Lower leg skin (tissue), 4 donors: ENCODE results near the gene SCRN1. TPM values are rescaled to one million over a fixed set of nuclear protein-coding genes. Genes with fewer than 3 reads are reported as not detected.

Experiments used
- DNase-seq, 2 donors: peaks; one replicate each; pipeline ENCODE4 v3.0.0-alpha.2; 2019; ENCODE audit warnings: low spot score in 2 of 2
- H3K4me3 ChIP-seq: fragments of 200-600 bp; sonication (generic); 2 replicates; pipeline ENCODE4 v1.5.1; 2017; ENCODE audit warnings: mild to moderate bottlenecking, low read depth; ENCODE audit not compliant: poor library complexity, severe bottlenecking
- POLR2A ChIP-seq, 2 donors: fragments of 450-650 bp; IDR thresholded peaks; one replicate each; pipeline ENCODE4 v1.6.1; 2016 to 2017; ENCODE audit warnings: antibody characterized with exemption in 2 of 2, mild to moderate bottlenecking in 1 of 2, moderate library complexity in 1 of 2
- WGBS, 2 donors: methylation state at CpG; one replicate each; pipeline ENCODE4 v1.1.5; 2018; 5-methylcytosine and 5-hydroxymethylcytosine counted together
- intact Hi-C: fragments of 100-400 bp; cut with DNase I; formaldehyde crosslinking; loops from one replicate; pipeline ENCODE4 v1.15.0; 2023; ENCODE audit warnings: low total_unique reads
- total RNA-seq, 4 donors: library from RNA; depleted of rRNA; stranded (reverse); fragments of >200 nt; gene quantifications; one replicate each; pipeline ENCODE4 v1.1.0, GENCODE V29; 2016
- TF ChIP-seq, protein P1 (sequence below), 3 donors: fragments of 450-650 bp; IDR thresholded peaks; one replicate each; pipeline ENCODE4 v1.5.1; 2016; ENCODE audit warnings: antibody characterized with exemption in 3 of 3, mild to moderate bottlenecking in 3 of 3, moderate library complexity in 2 of 3

Gene SCRN1
- total RNA-seq, 4 donors from 2014 or later, result 8.5 to 17.9 (median 11.5) TPM

DNA sequence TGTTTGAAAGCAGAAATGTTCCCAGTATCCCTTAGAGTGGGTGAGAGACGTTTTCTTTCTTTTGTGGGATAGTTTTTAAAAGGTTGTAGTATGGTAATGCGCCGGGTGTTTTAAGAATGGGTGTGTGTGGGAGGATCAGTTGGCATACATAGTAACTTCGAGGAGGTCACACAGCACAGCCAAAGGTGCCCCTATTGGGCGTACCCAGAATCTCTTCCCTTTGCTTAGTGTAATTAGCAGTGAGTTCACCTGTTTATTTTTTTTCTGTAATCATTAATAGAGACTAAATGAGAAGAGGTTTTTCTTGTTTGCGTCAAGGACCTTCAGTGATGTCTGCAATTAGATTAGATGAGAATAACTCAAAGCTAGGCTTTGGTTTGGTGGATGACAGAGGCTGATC, 40.1 kb upstream of the SCRN1 start:
- no peak for DNase-seq
- H3K4me3 ChIP-seq, result no peak overlapping the region
- intact Hi-C loops, result no loop called here
- TF ChIP-seq POLR2A (IDR thresholded peaks at IDR 0.05), result no peak
- TF ChIP-seq, protein P1, sequence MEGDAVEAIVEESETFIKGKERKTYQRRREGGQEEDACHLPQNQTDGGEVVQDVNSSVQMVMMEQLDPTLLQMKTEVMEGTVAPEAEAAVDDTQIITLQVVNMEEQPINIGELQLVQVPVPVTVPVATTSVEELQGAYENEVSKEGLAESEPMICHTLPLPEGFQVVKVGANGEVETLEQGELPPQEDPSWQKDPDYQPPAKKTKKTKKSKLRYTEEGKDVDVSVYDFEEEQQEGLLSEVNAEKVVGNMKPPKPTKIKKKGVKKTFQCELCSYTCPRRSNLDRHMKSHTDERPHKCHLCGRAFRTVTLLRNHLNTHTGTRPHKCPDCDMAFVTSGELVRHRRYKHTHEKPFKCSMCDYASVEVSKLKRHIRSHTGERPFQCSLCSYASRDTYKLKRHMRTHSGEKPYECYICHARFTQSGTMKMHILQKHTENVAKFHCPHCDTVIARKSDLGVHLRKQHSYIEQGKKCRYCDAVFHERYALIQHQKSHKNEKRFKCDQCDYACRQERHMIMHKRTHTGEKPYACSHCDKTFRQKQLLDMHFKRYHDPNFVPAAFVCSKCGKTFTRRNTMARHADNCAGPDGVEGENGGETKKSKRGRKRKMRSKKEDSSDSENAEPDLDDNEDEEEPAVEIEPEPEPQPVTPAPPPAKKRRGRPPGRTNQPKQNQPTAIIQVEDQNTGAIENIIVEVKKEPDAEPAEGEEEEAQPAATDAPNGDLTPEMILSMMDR (IDR thresholded peaks at IDR 0.05), result no peak
- 16 to 19% methylated on average over 6 of the region's 6 CpGs for WGBS, 2 donors

DNA sequence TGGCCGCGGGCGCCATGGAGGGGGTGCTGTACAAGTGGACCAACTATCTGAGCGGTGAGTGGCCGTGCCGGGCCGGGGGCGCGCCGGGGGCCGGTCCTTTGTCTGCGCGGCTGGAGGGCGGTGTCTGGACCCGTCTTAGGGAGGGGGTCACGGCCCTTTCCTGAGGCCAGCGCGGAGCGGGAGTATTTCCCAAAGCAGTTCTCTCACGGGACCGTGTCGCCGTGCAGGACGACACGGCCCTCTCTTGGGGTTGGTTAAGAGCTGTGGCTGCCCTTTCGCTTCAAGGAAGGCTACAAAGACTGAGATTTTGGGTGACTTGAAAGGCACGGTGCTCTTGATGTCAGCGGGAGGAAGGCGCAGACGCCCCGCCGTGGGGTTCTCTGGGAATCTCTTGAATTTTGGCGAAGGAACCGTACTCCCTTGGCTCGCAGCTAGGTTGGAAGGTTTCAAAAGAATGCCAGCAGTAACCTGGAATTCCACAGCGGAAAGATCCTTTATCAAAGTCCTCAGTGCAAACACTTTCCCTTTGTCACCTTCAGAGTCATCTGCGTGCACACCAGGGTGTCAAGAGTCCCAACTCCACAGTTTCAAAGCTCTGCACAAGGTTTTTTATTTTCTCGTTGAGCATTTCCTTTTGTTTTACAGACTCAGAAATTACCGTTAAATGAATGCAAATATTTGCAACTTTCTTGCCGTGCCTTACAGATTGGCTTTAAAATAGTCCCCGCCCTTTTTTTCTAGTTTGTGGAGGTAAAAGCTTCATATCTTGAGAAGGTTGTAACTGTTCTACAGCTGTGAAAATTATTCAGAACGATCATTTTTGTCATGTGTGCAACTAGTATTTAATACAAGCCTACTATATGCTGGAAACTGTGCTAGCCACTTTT, 39.4 kb upstream of the SCRN1 start:
- peak overlapping the region; percentile 97 for H3K4me3 ChIP-seq
- intact Hi-C loops, result no loop called here
- DNase-seq, result peak in 1 of 2 donors; percentile 34
- WGBS, 2 donors, result 1% methylated on average over 23 to 32 of the region's 42 CpGs
- no peak for TF ChIP-seq POLR2A (IDR thresholded peaks at IDR 0.05)
- TF ChIP-seq, protein P1 (IDR thresholded peaks at IDR 0.05), result no peak

DNA sequence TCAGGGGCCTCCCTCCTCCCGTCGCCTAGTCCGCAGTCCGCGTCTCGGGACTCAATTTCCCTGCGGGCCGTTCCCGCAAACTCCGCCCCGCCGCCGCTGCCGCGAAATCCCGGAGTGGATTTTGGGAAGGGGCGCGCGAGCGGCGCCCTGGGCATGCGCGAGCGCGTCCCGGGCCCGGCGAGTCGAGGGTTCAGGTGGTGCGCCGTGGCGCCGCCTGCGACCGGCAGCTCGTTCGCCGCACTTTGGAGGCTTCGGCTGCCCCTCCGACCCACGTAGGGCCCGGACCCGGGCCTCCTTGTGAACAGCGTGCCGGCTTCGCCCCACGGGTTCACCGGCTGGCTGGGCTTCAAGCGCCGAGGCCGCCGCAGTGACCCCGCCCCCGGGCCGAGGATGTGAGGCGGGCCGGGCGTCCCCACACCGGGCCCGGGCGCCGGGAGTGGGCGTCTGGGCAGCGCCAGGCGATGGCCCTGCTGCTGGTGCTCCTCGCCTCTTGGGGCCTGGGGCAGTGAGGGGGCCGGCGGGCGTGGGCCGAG, 38.7 kb upstream of the SCRN1 start, which contains the start of gene PLEKHA8:
TSS of gene PLEKHA8 (plus strand) at position 197 of the 533 bp plus-strand sequence. CDS start 351 bp downstream, outside the sequence.
- intact Hi-C loops, result no loop called here

DNA sequence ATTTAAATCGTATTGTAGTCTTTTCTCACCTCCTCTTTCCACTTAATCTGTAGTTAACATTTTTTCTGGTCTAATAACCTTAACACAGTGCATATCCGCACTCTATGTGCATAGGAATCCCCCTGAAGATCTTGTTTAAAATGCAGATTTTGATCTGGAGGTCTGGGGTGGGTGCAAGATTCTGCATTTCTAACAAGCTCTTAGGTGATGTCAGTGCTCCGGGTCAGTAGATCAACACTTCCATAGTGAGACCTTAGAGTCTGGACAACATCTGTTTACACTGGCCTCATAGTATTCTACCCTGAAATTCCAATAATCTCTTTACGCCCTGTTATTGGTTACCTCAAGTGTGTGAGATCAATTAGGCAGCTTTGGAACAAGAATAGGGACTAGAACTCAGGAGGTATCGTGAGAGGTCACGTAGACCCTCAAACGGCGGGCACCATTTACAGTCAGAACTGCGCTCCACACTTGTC, 38.2 kb upstream of the SCRN1 start:
- no peak for DNase-seq
- intact Hi-C loops, result no loop called here
- peak overlapping the region; percentile 97 for H3K4me3 ChIP-seq
- 0 to 3% methylated on average over 9 of the region's 9 CpGs for WGBS, 2 donors
- TF ChIP-seq, protein P1 (IDR thresholded peaks at IDR 0.05), result no peak
- TF ChIP-seq POLR2A (IDR thresholded peaks at IDR 0.05), result no peak

More for the DNA sequence above, 38.7 kb upstream of the SCRN1 start, which contains the start of gene PLEKHA8:
- DNase-seq, result peak; percentile 81 to 97
- peak within 1 kb of the TSS; percentile 97 for H3K4me3 ChIP-seq
- TF ChIP-seq POLR2A (IDR thresholded peaks at IDR 0.05), result no peak
- TF ChIP-seq, protein P1 (IDR thresholded peaks at IDR 0.05), result no peak
- 0 to 1% methylated on average over 16 to 33 of the region's 70 CpGs for WGBS, 2 donors

DNA sequence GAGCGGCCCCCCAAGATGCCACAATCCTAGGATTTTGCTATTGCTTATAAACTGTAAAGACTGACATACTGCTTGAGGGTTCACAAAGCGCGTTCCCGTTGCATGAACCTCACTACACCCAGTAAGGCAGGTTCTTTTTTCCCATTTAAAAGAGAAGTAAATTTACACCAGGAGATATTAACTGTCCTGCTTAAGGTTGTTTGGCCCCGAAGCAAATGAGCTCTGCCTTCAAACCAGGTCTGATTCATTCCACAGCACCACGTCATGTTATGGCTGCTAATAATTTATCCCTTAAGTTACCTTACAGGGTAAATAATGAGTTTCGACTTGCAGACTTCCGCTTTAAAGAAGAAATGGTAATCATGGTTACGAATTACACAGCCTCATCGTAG, 37.5 kb upstream of the SCRN1 start:
- intact Hi-C loops, result no loop called here
- DNase-seq, result peak in 1 of 2 donors; percentile 27
- H3K4me3 ChIP-seq, result peak overlapping the region; percentile 52
- no peak for TF ChIP-seq POLR2A (IDR thresholded peaks at IDR 0.05)
- TF ChIP-seq, protein P1 (IDR thresholded peaks at IDR 0.05), result no peak
- WGBS, 2 donors, result 0% methylated on average over 10 of the region's 10 CpGs
